GM18517 (cell line): ENCODE results near the gene SYT13.

Experiments used
- ATAC-seq: cut with Tn5 transposase; IDR thresholded peaks from one replicate; pipeline ENCODE4 v1.9.1; 2021; ENCODE audit warnings: mild to moderate bottlenecking, moderate library complexity; ENCODE audit not compliant: unreplicated experiment

SYT13 gene

DNA sequence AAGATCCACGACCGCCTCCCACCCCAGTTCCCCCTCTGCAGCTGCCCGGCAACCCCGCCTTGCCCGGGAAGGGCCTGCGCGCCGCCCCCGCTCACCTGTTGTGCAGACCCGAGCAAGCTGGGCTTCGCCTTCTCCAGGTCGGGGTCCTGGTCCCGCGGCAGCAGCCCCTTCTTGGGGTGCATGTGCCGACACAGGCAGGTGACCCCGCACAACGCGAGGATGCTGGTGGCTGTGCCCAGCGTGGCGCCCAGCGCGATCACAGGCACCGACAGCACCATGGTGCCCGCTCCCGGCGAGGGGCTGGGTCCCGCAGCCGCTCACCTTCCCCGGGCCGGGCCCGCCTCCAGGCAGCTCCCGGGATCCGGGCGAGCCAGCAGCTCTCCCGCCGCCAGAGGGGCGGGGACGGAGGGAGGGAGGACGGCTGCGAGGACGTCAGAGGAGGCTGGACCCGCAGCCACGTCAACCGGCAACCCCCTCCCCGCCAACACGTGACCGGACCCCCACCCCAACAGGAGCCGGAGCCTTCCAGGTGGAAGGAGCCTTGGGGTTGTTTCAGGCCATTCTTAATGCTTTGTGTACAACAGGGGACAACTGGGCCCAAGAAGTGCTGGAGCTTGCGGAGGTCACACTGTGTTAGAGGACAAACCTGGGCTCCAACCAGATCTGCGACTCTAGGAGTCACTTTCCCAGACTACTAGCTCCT, at the start of gene SYT13:
SYT13 (minus strand) TSS at position 412 of the 703 bp plus-strand sequence; CDS start at position 278, 134 bp downstream.
- ATAC-seq: no peak

DNA sequence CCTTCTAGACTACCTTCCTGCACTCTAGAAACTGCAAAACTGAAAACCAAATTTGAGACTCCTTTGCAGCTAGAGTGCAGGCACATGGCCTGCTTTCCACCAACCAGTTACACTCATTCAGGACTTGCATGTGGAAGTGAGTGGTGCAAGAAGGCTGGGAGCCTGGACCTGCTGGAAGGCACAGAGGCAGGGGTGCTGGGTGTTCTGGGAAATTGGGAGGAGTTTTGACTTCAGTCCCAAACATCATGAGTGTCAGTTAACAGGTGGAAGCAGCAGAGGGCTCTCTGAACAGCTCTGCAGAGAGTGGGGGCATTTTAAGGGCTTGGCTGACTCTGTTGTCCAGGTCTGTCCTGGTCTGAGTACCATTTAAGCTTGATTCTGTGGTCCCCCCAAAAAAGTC, 49.3 kb upstream of the SYT13 start:
- ATAC-seq: no peak

- no peak for ATAC-seq
These were observed 48.7 kb upstream of the SYT13 start for GRCh38 chr11:45334836-45335235.

DNA sequence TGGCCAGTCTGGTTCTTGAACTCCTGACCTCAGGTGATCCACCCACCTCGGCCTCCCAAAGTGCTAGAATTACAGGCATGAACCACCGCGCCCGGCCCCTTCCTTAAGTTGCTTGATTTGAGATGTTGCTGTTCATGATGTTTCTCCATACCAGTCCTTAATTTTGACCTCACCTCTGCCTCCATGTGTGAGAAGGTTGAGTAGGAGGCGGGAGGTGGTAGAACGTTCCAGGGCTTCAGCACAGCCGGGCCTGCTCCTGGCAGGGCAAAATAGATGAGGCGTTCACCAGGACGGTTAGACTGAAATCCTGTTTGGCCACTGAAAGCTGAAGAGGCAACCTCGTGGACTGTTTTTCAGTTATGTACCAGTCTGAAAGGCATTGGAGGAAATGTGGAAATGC, 48.3 kb upstream of the SYT13 start:
- ATAC-seq: no peak

DNA sequence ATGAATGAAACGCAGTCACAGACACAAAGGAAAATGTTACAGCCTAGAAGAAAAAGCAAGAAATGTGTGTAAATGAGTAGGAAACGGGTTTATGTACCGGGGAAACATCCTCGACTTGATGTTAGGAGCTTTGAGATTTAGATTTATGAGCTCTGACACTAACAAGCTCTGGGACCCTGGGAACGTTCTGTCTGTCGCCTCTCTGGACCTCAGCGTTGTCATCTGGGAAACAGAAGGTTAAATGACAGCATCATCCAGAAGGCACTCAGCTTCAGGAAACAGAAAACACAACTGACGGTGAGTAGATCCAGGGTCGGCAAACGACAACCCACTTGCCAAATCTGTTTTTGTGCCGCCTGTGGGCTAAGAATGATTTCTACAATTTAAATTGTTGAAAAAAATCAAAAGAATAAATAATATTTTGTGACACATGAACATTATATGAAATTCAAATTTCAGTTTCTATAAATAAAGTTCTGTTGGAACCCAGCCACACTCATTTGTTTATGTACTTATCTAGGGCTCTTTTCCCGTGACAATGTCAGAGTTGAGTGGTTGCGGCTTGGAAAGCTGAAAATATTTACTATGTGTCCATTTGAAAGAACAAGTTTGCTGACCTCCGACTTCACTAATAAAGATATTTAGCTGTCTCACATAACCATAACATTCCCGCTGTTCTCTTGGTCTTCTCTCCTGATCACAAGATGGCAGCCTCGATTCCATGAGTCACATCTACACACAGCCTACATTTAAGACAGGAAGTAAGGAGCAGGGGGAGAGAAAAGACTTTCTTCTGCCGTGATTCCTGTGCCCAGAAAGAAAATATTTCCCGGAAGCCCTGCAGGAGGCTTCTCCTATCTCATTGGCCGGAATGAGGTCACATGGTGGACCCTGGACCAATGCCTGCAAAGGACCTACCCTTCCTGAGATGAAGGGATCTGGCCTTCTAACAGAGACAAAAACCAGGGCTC, 47.1 kb upstream of the SYT13 start:
- ATAC-seq: no peak

- ATAC-seq: no peak
These were observed 46.3 kb upstream of the SYT13 start for GRCh38 chr11:45332276-45332934.

GRCh38 chr11:45331839-45332238, 45.7 kb upstream of the SYT13 start:
- no peak for ATAC-seq

DNA sequence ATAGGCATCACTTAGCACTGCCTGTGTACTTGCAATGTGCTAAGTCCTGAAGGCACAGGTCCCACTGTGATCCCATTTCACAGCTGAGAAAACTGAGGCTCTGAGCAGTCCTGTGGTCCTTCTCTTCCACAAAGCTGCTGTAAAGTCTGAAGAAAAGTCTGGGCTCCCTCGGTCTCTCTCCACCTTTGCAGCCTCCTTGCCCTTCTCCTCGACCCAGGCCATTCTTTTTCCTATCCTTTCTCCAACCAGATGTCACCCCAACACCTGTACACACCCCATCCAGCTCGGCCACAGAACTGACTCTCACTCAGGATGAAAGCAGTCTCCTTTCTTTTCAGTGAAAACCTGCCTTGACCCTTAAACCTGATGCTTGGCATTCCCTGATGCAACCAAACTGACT, 42.6 kb upstream of the SYT13 start:
- ATAC-seq: no peak

- ATAC-seq: no peak
These were observed 38.3 kb upstream of the SYT13 start for GRCh38 chr11:45324459-45324858.

GRCh38 chr11:45323601-45324249, 37.6 kb upstream of the SYT13 start:
- no peak for ATAC-seq

DNA sequence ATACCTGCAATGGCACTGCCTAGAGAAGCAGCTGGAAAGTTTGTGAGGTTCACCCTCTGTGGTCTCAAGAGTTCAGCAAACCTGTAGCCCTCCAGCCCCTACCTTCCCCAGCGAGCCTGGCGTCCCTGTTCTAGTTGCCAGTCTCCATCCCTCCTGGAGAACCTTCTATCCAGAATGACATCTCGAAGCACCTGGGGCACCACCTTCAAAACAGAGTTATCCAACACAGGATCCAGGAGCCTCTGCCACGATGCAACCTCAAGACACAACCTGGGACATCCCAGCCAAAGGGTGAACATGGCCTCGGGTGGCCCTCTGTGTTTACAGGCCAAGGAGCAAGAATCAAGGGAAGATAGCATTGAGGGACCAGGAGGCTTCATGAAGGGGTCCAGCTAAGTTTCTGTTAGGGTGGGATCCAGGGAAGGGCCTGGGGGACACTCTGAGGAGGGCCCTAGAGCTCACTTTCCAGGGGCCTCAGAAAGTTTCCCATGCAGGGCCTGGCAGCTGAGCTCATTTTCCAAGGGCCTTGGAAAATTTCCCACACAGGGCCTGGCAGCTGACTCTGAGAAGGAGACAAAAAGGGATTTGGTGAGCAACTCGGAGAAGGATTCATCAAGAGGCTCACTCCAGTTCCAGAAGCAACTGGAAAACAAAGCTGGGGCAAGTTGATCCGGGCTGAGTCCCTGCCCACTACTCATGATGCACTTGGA, 36.9 kb upstream of the SYT13 start:
- ATAC-seq: no peak

- ATAC-seq: no peak
These were observed 36.1 kb upstream of the SYT13 start for GRCh38 chr11:45322111-45322705.

DNA sequence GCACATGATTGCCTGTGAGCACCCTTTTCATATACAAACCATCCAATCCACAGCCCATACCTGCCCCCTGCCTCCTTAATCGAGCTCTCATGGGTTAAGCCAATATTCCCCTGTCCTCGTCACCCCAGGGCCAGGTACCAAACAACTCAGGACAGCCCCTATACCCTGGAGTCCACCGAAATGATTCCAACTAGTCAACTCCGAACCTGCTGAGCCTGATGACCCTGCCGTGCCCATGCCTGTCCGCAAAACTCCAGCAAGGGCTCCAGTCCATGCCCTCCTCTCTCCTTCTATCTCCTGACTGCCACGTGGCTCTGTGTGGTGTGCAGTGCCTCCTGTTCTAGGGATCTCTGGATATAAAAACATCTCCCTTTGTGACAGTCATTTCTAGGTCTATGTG, 35.5 kb upstream of the SYT13 start:
- ATAC-seq: no peak

GRCh38 chr11:45321031-45321595, 35.0 kb upstream of the SYT13 start:
- no peak for ATAC-seq

GRCh38 chr11:45320371-45320770, 34.2 kb upstream of the SYT13 start:
- no peak for ATAC-seq

DNA sequence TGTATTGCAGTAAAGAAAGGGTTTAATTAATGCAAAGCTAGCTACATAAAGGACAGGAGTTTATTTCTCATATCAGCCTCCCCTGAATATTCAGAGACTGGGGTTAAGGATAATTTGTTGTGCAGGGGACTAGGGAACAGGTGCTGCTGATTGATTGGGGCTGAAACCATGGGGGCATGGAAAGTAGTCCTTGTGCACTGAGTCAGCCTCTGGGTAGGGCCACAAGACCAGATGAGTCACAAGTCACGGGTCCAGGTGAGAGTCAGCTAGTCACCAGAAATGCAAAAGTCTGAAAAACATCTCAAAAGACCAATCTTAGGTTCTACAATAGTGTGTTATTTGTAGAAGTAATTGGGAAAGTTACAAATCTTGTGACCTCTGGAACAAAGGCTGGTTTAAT, 32.9 kb upstream of the SYT13 start:
- ATAC-seq: no peak

GRCh38 chr11:45318516-45318915, 32.4 kb upstream of the SYT13 start:
- ATAC-seq: no peak

- no peak for ATAC-seq
These were observed 30.1 kb upstream of the SYT13 start for GRCh38 chr11:45316258-45316657.

GRCh38 chr11:45314900-45315299, 28.8 kb upstream of the SYT13 start:
- no peak for ATAC-seq
